K562 (cell line): ENCODE measurements around the gene TBXAS1. TPM values are rescaled to one million over a fixed set of nuclear protein-coding genes. Genes with fewer than 3 reads are reported as not detected.

Source experiments
- ATAC-seq: fragments of 200-7000 bp; cut with Tn5 transposase; 3 replicates; pipeline ENCODE4 v1.9.1; 2020; ENCODE audit warnings: moderate library complexity
- BruUV-seq: library from RNA; stranded (reverse); fragments of 400-500 nt; replicated peaks from 2 replicates; lab custom pipeline; 2021; lab: Mats Ljungman, UMichigan
- CTCF ChIA-PET: fragments of 300-600 bp; formaldehyde crosslinking; extraction: SDS; loops from one replicate; lab custom pipeline; 2021; ENCODE audit warnings: low intra/inter-chr PET ratio; lab: Yijun Ruan, JAX
- POLR2A ChIA-PET: fragments of 300-600, 350-650 bp; sonication (Branson Sonifier 250); formaldehyde crosslinking; extraction: SDS; loops from one replicate; lab custom pipeline; 2021; ENCODE audit warnings: antibody characterized with exemption, inconsistent platforms; lab: Yijun Ruan, JAX
- DNase-seq, 4 experiments: peaks; one replicate each; pipeline versions ENCODE4 v3.0.0 to v3.0.0-alpha.2; 2011 to 2018; ENCODE audit warnings: low spot score in 3 of 4, mixed read lengths in 3 of 4; ENCODE audit errors: extremely low read depth in 1 of 4
- FAIRE-seq: peaks from 2 replicates; lab custom pipeline; 2011; peaks lifted over from hg19 to GRCh38; lab: Jason Lieb, UNC
- H2AFZ ChIP-seq: 2 replicates; pipeline ENCODE4 v1.6.0; 2011; ENCODE audit warnings: low read depth, low read length, control low read depth, inconsistent platforms
- H3K27ac ChIP-seq: fragments of 200-600 bp; 3 replicates; pipeline ENCODE4 v1.8.0; 2011; ENCODE audit warnings: low read depth, mild to moderate bottlenecking, control low read depth, inconsistent platforms, low read length, moderate library complexity, mixed read lengths; ENCODE audit errors: extremely low read depth
- H3K27me3 ChIP-seq, 2 experiments: fragments of 300-600 bp in 1 of 2; 2 replicates in 1 of 2; 3 replicates in 1 of 2; pipeline versions ENCODE4 v1.6.0 to v1.8.0; 2011; ENCODE audit warnings: inconsistent platforms in 2 of 2, low read length in 2 of 2, mild to moderate bottlenecking in 1 of 2, mixed read lengths in 1 of 2, moderate library complexity in 1 of 2; ENCODE audit not compliant: control insufficient read depth in 2 of 2, insufficient read depth in 2 of 2
- H3K36me3 ChIP-seq: fragments of 300-600 bp; 3 replicates; pipeline ENCODE4 v1.8.0; 2011; ENCODE audit warnings: mild to moderate bottlenecking, low read length, inconsistent platforms; ENCODE audit not compliant: control insufficient read depth, insufficient read depth
- H3K4me1 ChIP-seq, 2 experiments: fragments of 200-600 bp in 1 of 2; replicated peaks in 1 of 2; 2 replicates in 1 of 2; 3 replicates in 1 of 2; pipeline versions ENCODE4 v1.5.1 to v1.8.0; 2011; ENCODE audit warnings: inconsistent platforms in 2 of 2, low read length in 2 of 2, mild to moderate bottlenecking in 1 of 2, mixed read lengths in 1 of 2, moderate library complexity in 1 of 2; ENCODE audit not compliant: control insufficient read depth in 2 of 2, insufficient read depth in 2 of 2
- H3K4me2 ChIP-seq: 2 replicates; pipeline ENCODE4 v1.6.1; 2011; ENCODE audit warnings: low read length, control low read depth, inconsistent platforms, mixed read lengths; ENCODE audit not compliant: insufficient read depth
- H3K4me3 ChIP-seq: fragments of 200-600 bp; sonication (generic), shearing (Covaris generic); 2 replicates; pipeline ENCODE4 v1.5.1; 2016; ENCODE audit warnings: control low read depth, inconsistent platforms
- H3K79me2 ChIP-seq: fragments of 200-600 bp; 3 replicates; pipeline ENCODE4 v1.8.0; 2011; ENCODE audit warnings: low read length, inconsistent platforms; ENCODE audit not compliant: control insufficient read depth, insufficient read depth
- H3K9ac ChIP-seq, 2 experiments: 2 replicates each; pipeline versions ENCODE4 v1.6.0 to v1.6.1; 2011; ENCODE audit warnings: low read depth in 2 of 2, low read length in 2 of 2, control low read depth in 1 of 2, inconsistent platforms in 1 of 2, mild to moderate bottlenecking in 1 of 2, mixed read lengths in 1 of 2; ENCODE audit not compliant: insufficient read depth in 1 of 2
- H3K9me1 ChIP-seq: one replicate; pipeline ENCODE4 v1.6.0; 2011; ENCODE audit warnings: inconsistent platforms, mild to moderate bottlenecking, low read length, moderate library complexity; ENCODE audit not compliant: control insufficient read depth, insufficient read depth
- H3K9me3 ChIP-seq: replicated peaks from 2 replicates; pipeline ENCODE4 v1.5.1; 2011; ENCODE audit warnings: low read depth, low read length, inconsistent platforms; ENCODE audit not compliant: control insufficient read depth, insufficient read depth
- H4K20me1 ChIP-seq: replicated peaks from 2 replicates; pipeline ENCODE4 v1.6.1; 2011; ENCODE audit warnings: low read length, inconsistent platforms, mixed read lengths; ENCODE audit not compliant: control insufficient read depth, insufficient read depth
- ATF7 ChIP-seq: fragments of 450-650 bp; IDR thresholded peaks from 2 replicates; pipeline ENCODE4 v1.7.1; 2014; ENCODE audit warnings: mild to moderate bottlenecking, moderate library complexity
- C11orf30 ChIP-seq: fragments of 450-650 bp; IDR thresholded peaks from 2 replicates; pipeline ENCODE4 v1.6.1; 2016; ENCODE audit warnings: low read depth, mild to moderate bottlenecking
- FOXJ3 ChIP-seq: sonication (generic); formaldehyde crosslinking; IDR thresholded peaks from 2 replicates; pipeline ENCODE4 v1.4.0; 2020; ENCODE audit warnings: mild to moderate bottlenecking, missing genetic modification reagents
- GTF2E2 ChIP-seq: fragments of 200-800 bp; sonication (Bioruptor generic); IDR thresholded peaks from 2 replicates; pipeline ENCODE4 v1.6.1; 2016; ENCODE audit warnings: missing genetic modification characterization, missing compliant biosample characterization
- HNRNPK ChIP-seq: fragments of 200-400 bp; formaldehyde crosslinking; IDR thresholded peaks from one replicate; pipeline ENCODE4 v1.6.1; 2018; ENCODE audit warnings: mild to moderate bottlenecking, low read depth, low read length; ENCODE audit not compliant: poor library complexity, severe bottlenecking
- KLF1 ChIP-seq: fragments of 450-650 bp; IDR thresholded peaks from 2 replicates; pipeline ENCODE4 v1.6.1; 2016; ENCODE audit warnings: missing genetic modification characterization, missing compliant biosample characterization
- MBD2 ChIP-seq: sonication (generic); IDR thresholded peaks from 2 replicates; pipeline ENCODE4 v1.6.1; 2016; ENCODE audit warnings: low read depth, borderline replicate concordance
- POLR2G ChIP-seq: fragments of 200-400 bp; formaldehyde crosslinking; IDR thresholded peaks from 2 replicates; pipeline ENCODE4 v1.6.1; 2017; ENCODE audit warnings: low read depth, mild to moderate bottlenecking, antibody characterized with exemption, low read length, moderate library complexity
- RBM25 ChIP-seq: fragments of 200-400 bp; formaldehyde crosslinking; IDR thresholded peaks from 2 replicates; pipeline ENCODE4 v1.6.1; 2018; ENCODE audit warnings: low read length, low read depth, moderate library complexity; ENCODE audit not compliant: severe bottlenecking
- ZKSCAN3 ChIP-seq: fragments of 250-450 bp; sonication (Bioruptor Pico); IDR thresholded peaks from 2 replicates; pipeline ENCODE4 v1.4.0; 2020
- ZNF24 ChIP-seq: fragments of 450-650 bp; IDR thresholded peaks from 2 replicates; pipeline ENCODE4 v1.6.1; 2016
- ZNF766 ChIP-seq: fragments of 200-800 bp; sonication (Bioruptor generic); conservative IDR thresholded peaks from 2 replicates; pipeline ENCODE4 v1.6.1; 2016; ENCODE audit warnings: missing genetic modification characterization, missing compliant biosample characterization
- WGBS: fragments of 100-300 bp; shearing (Covaris generic); methylation state at CpG from one replicate; pipeline ENCODE4 v1.1.6; 2016; ENCODE audit warnings: low coverage, mixed read lengths; ENCODE audit not compliant: insufficient coverage; ENCODE audit errors: missing lambda C conversion rate; 5-methylcytosine and 5-hydroxymethylcytosine counted together
- in situ Hi-C: fragments of 300-500 bp; cut with MboI; formaldehyde crosslinking; loops from 4 replicates; pipeline ENCODE4 v1.15.0; 2018; ENCODE audit warnings: inconsistent platforms, mixed read lengths
- intact Hi-C: fragments of 100-400 bp; cut with micrococcal nuclease; formaldehyde crosslinking; loops from 2 replicates; pipeline ENCODE4 v1.14.2; 2022
- polyA plus RNA-seq, 8 experiments: library from polyadenylated mRNA; depleted of rRNA in 4 of 8; stranded (reverse) in 5 of 8; unstranded in 3 of 8; fragments of >200 nt; fragmentation: Nextera tagmentation in 2 of 8; fragmentation: Illumina TruSeq in 1 of 8; extraction: Ambion mirVana in 2 of 8; extraction: Trizol in 1 of 8; gene quantifications; 2 replicates each; pipeline versions ENCODE4 v1.2.1 to v1.2.3, GENCODE V29; 2011 to 2014; ENCODE audit warnings: inconsistent platforms in 1 of 8, missing spikeins in 1 of 8
- total RNA-seq, 7 experiments: library from RNA; depleted of rRNA in 6 of 7; stranded (reverse); fragments of >200 nt in 6 of 7; fragmentation: Illumina TruSeq in 2 of 7; extraction: Trizol in 2 of 7; gene quantifications; 2 replicates each; pipeline versions ENCODE4 v1.2.1 to v1.2.3, GENCODE V29; 2011 to 2021; ENCODE audit warnings: low replicate concordance in 1 of 7
- TF ChIP-seq, protein P1 (sequence below): fragments of 250-450 bp; sonication (Bioruptor Pico); IDR thresholded peaks from 2 replicates; pipeline ENCODE4 v1.9.0; 2021; ENCODE audit warnings: mild to moderate bottlenecking
- TF ChIP-seq, protein P2 (sequence below): fragments of 250-450 bp; sonication (Bioruptor Pico); IDR thresholded peaks from 2 replicates; pipeline ENCODE4 v1.4.0; 2020; ENCODE audit warnings: mild to moderate bottlenecking
- TF ChIP-seq, protein P3 (sequence below): fragments of 250-450 bp; sonication (Bioruptor Pico); IDR thresholded peaks from 2 replicates; pipeline ENCODE4 v1.8.0; 2021; ENCODE audit warnings: moderate library complexity, mild to moderate bottlenecking, inconsistent platforms
- TF ChIP-seq, protein P4 (sequence below): sonication (generic); formaldehyde crosslinking; IDR thresholded peaks from 2 replicates; pipeline ENCODE4 v1.8.0; 2022; ENCODE audit warnings: mild to moderate bottlenecking, missing genetic modification reagents

Gene TBXAS1
- total and polyA plus RNA-seq, 9 of the 15 experiments (the other 6 are each of a cell fraction or from before 2014, with no cell fraction given): 1.1 to 8.3 (median 1.9) TPM

DNA sequence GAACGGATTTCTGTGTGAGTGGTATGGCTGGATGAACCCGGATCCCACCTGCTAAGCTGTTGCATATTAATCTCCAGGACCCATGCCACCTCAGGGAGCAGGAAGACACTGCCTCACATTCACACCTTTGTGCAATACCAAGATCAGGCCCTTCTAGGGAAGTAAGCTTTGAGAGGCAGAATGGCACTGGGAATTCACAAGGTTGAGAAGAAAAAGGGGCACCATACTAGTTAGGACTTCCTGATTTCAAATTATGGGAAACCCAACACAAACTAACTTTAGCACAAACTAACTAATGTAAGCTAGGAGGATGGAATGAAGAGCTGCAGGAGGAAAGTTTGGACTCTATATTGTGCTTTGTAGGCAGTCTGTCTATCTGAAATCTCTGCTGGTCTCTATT, 71.3 kb downstream of the TBXAS1 start:
- H3K4me3 ChIP-seq: no peak overlapping the region
- FAIRE-seq (no peak), ATAC-seq (no peak), DNase-seq (no peak)
- no peaks in the 10 kb centered on the region for H3K79me2 ChIP-seq
- no peak overlapping the region for H2AFZ ChIP-seq
- intact Hi-C loops: no loop called here
- in situ Hi-C loops: no loop called here
- no peak overlapping the region for H3K9ac ChIP-seq
- no peaks in the 10 kb centered on the region for H3K36me3 ChIP-seq
- WGBS: 35% methylated on average over 2 of the region's 2 CpGs
- no peaks in the 10 kb centered on the region for H3K4me1 ChIP-seq
- H3K4me2 ChIP-seq: no peak overlapping the region
- H3K9me3 ChIP-seq: peaks cover 2% of the 10 kb centered on the region; the same call in 1 of the 2 replicates
- no peaks in the 10 kb centered on the region for H4K20me1 ChIP-seq
- TF ChIP-seq ATF7 (no peak), FOXJ3 (CRISPR knock-in tag) (no peak), C11orf30 (no peak), HNRNPK (no peak), ZKSCAN3 (no peak), GTF2E2 (tag) (no peak), KLF1 (tag) (no peak), ZNF766 (CRISPR knock-in tag) (no peak), RBM25 (no peak), ZNF24 (no peak), POLR2G (no peak), MBD2 (no peak)
- TF ChIP-seq, protein P1, sequence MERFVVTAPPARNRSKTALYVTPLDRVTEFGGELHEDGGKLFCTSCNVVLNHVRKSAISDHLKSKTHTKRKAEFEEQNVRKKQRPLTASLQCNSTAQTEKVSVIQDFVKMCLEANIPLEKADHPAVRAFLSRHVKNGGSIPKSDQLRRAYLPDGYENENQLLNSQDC (CRISPR knock-in tag): no peak
- TF ChIP-seq, protein P2, sequence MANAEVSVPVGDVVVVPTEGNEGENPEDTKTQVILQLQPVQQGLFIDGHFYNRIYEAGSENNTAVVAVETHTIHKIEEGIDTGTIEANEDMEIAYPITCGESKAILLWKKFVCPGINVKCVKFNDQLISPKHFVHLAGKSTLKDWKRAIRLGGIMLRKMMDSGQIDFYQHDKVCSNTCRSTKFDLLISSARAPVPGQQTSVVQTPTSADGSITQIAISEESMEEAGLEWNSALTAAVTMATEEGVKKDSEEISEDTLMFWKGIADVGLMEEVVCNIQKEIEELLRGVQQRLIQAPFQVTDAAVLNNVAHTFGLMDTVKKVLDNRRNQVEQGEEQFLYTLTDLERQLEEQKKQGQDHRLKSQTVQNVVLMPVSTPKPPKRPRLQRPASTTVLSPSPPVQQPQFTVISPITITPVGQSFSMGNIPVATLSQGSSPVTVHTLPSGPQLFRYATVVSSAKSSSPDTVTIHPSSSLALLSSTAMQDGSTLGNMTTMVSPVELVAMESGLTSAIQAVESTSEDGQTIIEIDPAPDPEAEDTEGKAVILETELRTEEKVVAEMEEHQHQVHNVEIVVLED (CRISPR knock-in tag): no peak
- TF ChIP-seq, protein P3, sequence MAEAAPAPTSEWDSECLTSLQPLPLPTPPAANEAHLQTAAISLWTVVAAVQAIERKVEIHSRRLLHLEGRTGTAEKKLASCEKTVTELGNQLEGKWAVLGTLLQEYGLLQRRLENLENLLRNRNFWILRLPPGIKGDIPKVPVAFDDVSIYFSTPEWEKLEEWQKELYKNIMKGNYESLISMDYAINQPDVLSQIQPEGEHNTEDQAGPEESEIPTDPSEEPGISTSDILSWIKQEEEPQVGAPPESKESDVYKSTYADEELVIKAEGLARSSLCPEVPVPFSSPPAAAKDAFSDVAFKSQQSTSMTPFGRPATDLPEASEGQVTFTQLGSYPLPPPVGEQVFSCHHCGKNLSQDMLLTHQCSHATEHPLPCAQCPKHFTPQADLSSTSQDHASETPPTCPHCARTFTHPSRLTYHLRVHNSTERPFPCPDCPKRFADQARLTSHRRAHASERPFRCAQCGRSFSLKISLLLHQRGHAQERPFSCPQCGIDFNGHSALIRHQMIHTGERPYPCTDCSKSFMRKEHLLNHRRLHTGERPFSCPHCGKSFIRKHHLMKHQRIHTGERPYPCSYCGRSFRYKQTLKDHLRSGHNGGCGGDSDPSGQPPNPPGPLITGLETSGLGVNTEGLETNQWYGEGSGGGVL (CRISPR knock-in tag): no peak
- TF ChIP-seq, protein P4, sequence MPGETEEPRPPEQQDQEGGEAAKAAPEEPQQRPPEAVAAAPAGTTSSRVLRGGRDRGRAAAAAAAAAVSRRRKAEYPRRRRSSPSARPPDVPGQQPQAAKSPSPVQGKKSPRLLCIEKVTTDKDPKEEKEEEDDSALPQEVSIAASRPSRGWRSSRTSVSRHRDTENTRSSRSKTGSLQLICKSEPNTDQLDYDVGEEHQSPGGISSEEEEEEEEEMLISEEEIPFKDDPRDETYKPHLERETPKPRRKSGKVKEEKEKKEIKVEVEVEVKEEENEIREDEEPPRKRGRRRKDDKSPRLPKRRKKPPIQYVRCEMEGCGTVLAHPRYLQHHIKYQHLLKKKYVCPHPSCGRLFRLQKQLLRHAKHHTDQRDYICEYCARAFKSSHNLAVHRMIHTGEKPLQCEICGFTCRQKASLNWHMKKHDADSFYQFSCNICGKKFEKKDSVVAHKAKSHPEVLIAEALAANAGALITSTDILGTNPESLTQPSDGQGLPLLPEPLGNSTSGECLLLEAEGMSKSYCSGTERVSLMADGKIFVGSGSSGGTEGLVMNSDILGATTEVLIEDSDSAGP: no peak
- ChIA-PET CTCF (no interaction called here), POLR2A (interaction anchor here (0.7 to 1.5 kb wide), 7 partner anchors 8 to 755 kb away, joined by 3 to 8 read pairs (median 3); no protein-coding TSS in a partner anchor)
- no peaks in the 10 kb centered on the region for H3K27me3 ChIP-seq
- no peaks in the 10 kb centered on the region for H3K9me1 ChIP-seq
- no TSS peak for BruUV-seq
- no peak overlapping the region for H3K27ac ChIP-seq
